Right atrium auricular region (tissue), 2 donors: ENCODE data around the gene REG1A. TPM values are rescaled to one million over a fixed set of nuclear protein-coding genes. Genes with fewer than 3 reads are reported as not detected.

Experiments used
- DNase-seq: peaks from one replicate; pipeline ENCODE4 v3.0.0-alpha.2; 2019; ENCODE audit warnings: low spot score
- H3K27ac ChIP-seq, 2 donors: fragments of 200-600 bp; sonication (generic); 1 replicate in 1 of 2; 2 replicates in 1 of 2; pipeline ENCODE4 v1.5.1; 2016 to 2019
- H3K27me3 ChIP-seq, 2 donors: fragments of 200-600 bp; sonication (generic); one replicate each; pipeline versions ENCODE4 v1.5.1 to v1.6.0; 2017 to 2019
- H3K36me3 ChIP-seq: fragments of 200-600 bp; sonication (generic); one replicate; pipeline ENCODE4 v1.5.1; 2016
- H3K4me1 ChIP-seq, 2 donors: fragments of 200-600 bp; sonication (generic); one replicate each; pipeline versions ENCODE4 v1.5.1 to v1.6.0; 2017 to 2019
- H3K4me3 ChIP-seq, 2 donors: fragments of 200-600 bp; sonication (generic); 1 replicate in 1 of 2; 2 replicates in 1 of 2; pipeline ENCODE4 v1.5.1; 2017 to 2019; ENCODE audit warnings: mild to moderate bottlenecking in 1 of 2, moderate library complexity in 1 of 2
- H3K9me3 ChIP-seq, 2 donors: fragments of 200-600 bp; sonication (generic); one replicate each; pipeline ENCODE4 v1.5.1; 2019
- CTCF ChIP-seq, 2 donors: fragments of 200-600 bp; sonication (generic); IDR thresholded peaks; one replicate each; pipeline ENCODE4 v1.5.1; 2019; ENCODE audit warnings: antibody characterized with exemption in 2 of 2
- total RNA-seq, 2 donors: library from RNA; depleted of rRNA; stranded (reverse); fragments of >200 nt; gene quantifications; one replicate each; pipeline ENCODE4 v1.1.0, GENCODE V29; 2016

REG1A gene
- total RNA-seq, 2 donors from 2014 or later = not detected

- no peaks in the 10 kb centered on the region for H3K36me3 ChIP-seq
- H3K27me3 ChIP-seq = no peaks in the 10 kb centered on the region
- DNase-seq = no peak
- H3K4me3 ChIP-seq = no peak overlapping the region
- no peak for TF ChIP-seq CTCF (IDR thresholded peaks at IDR 0.05)
- no peaks in the 10 kb centered on the region for H3K4me1 ChIP-seq
- H3K9me3 ChIP-seq = no peaks in the 10 kb centered on the region
- no peak overlapping the region for H3K27ac ChIP-seq
These were observed 5.3 kb upstream of the REG1A start for GRCh38 chr2:79114797-79115494.

- no peak overlapping the region for H3K4me3 ChIP-seq
- H3K27me3 ChIP-seq = no peaks in the 10 kb centered on the region
- no peaks in the 10 kb centered on the region for H3K4me1 ChIP-seq
- no peaks in the 10 kb centered on the region for H3K9me3 ChIP-seq
- no peak overlapping the region for H3K27ac ChIP-seq
- TF ChIP-seq CTCF (IDR thresholded peaks at IDR 0.05) = no peak
- no peak for DNase-seq
- no peaks in the 10 kb centered on the region for H3K36me3 ChIP-seq
These were observed 3.0 kb upstream of the REG1A start for GRCh38 chr2:79116997-79117928.

- Histone ChIP-seq H3K4me3 (no peak overlapping the region), H3K27ac (no peak overlapping the region), H3K27me3 (no peaks in the 10 kb centered on the region), H3K4me1 (no peaks in the 10 kb centered on the region), H3K9me3 (no peaks in the 10 kb centered on the region), H3K36me3 (no peaks in the 10 kb centered on the region)
- no peak for DNase-seq
- TF ChIP-seq CTCF (IDR thresholded peaks at IDR 0.05) = no peak
These were observed 2.4 kb downstream of the REG1A start for GRCh38 chr2:79122676-79123075.

- Histone ChIP-seq H3K4me1 (no peaks in the 10 kb centered on the region), H3K36me3 (no peaks in the 10 kb centered on the region), H3K27ac (no peak overlapping the region), H3K4me3 (no peak overlapping the region), H3K9me3 (no peaks in the 10 kb centered on the region), H3K27me3 (no peaks in the 10 kb centered on the region)
- TF ChIP-seq CTCF (IDR thresholded peaks at IDR 0.05) = no peak
- DNase-seq = no peak
These were observed 4.8 kb downstream of the REG1A start for GRCh38 chr2:79124907-79125720.

- no peaks in the 10 kb centered on the region for H3K4me1 ChIP-seq
- TF ChIP-seq CTCF (IDR thresholded peaks at IDR 0.05) = no peak
- H3K9me3 ChIP-seq = no peaks in the 10 kb centered on the region
These were observed 5.4 kb downstream of the REG1A start for GRCh38 chr2:79125721-79125985.

More at GRCh38 chr2:79125721-79125985, 5.4 kb downstream of the REG1A start:
- H3K27ac ChIP-seq = no peak overlapping the region
- DNase-seq = no peak
- H3K27me3 ChIP-seq = no peaks in the 10 kb centered on the region
- H3K36me3 ChIP-seq = no peaks in the 10 kb centered on the region
- no peak overlapping the region for H3K4me3 ChIP-seq
